A673 (cell line): ENCODE measurements around the gene ITCH.

ENCODE experiments used
- EZH2 ChIP-seq: fragments of 200-600 bp; sonication (generic); IDR thresholded peaks from 2 replicates; pipeline ENCODE4 v1.6.1; 2017; ENCODE audit warnings: borderline replicate concordance, low read depth, mild to moderate bottlenecking, mixed read lengths, antibody characterized with exemption, low read length; ENCODE audit not compliant: poor library complexity, severe bottlenecking
- TF ChIP-seq, protein P1 (sequence below): fragments of 300-800, 200-600 bp; sonication (generic); conservative IDR thresholded peaks from 2 replicates; pipeline ENCODE4 v1.5.1; 2017; ENCODE audit warnings: low read depth, mild to moderate bottlenecking, antibody characterized with exemption, low read length, moderate library complexity, mixed read lengths

- TF ChIP-seq EZH2 = no peak
- TF ChIP-seq, protein P1, sequence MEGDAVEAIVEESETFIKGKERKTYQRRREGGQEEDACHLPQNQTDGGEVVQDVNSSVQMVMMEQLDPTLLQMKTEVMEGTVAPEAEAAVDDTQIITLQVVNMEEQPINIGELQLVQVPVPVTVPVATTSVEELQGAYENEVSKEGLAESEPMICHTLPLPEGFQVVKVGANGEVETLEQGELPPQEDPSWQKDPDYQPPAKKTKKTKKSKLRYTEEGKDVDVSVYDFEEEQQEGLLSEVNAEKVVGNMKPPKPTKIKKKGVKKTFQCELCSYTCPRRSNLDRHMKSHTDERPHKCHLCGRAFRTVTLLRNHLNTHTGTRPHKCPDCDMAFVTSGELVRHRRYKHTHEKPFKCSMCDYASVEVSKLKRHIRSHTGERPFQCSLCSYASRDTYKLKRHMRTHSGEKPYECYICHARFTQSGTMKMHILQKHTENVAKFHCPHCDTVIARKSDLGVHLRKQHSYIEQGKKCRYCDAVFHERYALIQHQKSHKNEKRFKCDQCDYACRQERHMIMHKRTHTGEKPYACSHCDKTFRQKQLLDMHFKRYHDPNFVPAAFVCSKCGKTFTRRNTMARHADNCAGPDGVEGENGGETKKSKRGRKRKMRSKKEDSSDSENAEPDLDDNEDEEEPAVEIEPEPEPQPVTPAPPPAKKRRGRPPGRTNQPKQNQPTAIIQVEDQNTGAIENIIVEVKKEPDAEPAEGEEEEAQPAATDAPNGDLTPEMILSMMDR = no peak
Measured at GRCh38 chr20:34397096-34397495, 34.0 kb downstream of the ITCH start.
